OCI-LY7 (cell line): Measurements from ENCODE around the gene SPNS1.

Source experiments
- CTCF ChIP-seq: fragments of 200-600 bp; sonication (generic); conservative IDR thresholded peaks from 2 replicates; pipeline ENCODE4 v1.5.1; 2014; ENCODE audit warnings: mild to moderate bottlenecking, antibody characterized with exemption, low read length, moderate library complexity, mixed read lengths
- EZH2phosphoT487 ChIP-seq: fragments of 200-600 bp; sonication (generic); IDR thresholded peaks from 2 replicates; pipeline ENCODE4 v1.6.1; 2018; ENCODE audit warnings: low read depth, borderline replicate concordance, mild to moderate bottlenecking, mixed run types, antibody characterized with exemption, low read length, moderate library complexity, mixed read lengths

- TF ChIP-seq CTCF (no peak), EZH2phosphoT487 (no peak)
Measured at GRCh38 chr16:28999577-28999976, 25.0 kb downstream of the SPNS1 start.
